A172 (cell line): ENCODE results near the gene RANBP10. TPM values are rescaled to one million over a fixed set of nuclear protein-coding genes. Genes with fewer than 3 reads are reported as not detected.

Experiments used
- DNase-seq: peaks from one replicate; pipeline ENCODE4 v3.0.0-alpha.2; 2015; ENCODE audit warnings: low spot score
- total RNA-seq: library from RNA; depleted of rRNA; stranded (reverse); fragments of >200 nt; shearing (Covaris generic); gene quantifications from 2 replicates; pipeline ENCODE4 v1.2.3, GENCODE V29; 2014

Gene RANBP10
- total RNA-seq, 1 experiment from 2014 or later: 3.7 TPM

- no peak for DNase-seq
Observed at GRCh38 chr16:67748834-67749233, 57.5 kb downstream of the RANBP10 start.

DNA sequence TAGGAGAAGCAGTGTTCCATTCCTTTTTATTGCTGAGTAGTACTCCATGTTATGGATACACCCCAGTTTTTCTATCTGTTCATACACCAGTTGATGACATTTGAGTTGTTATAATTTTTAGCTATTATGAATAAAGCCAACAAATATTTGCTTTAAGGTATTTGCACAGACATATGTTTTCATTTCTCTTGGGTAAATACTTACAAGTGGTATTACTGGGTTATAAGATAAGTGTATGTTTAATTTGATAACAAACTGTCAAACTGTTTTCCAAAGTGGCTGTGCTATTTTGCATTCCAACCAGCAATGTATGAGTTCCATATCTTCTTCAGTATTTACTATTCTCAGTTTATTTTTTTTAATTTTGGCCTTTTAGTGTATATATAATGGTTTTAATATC, 59.5 kb downstream of the RANBP10 start:
- DNase-seq: no peak

- no peak for DNase-seq
Observed at GRCh38 chr16:67741118-67741517, 65.2 kb downstream of the RANBP10 start.

- DNase-seq: no peak
Observed at GRCh38 chr16:67740391-67740790, 66.0 kb downstream of the RANBP10 start.

GRCh38 chr16:67736858-67737257, 69.5 kb downstream of the RANBP10 start:
- peak; percentile 60 for DNase-seq

DNA sequence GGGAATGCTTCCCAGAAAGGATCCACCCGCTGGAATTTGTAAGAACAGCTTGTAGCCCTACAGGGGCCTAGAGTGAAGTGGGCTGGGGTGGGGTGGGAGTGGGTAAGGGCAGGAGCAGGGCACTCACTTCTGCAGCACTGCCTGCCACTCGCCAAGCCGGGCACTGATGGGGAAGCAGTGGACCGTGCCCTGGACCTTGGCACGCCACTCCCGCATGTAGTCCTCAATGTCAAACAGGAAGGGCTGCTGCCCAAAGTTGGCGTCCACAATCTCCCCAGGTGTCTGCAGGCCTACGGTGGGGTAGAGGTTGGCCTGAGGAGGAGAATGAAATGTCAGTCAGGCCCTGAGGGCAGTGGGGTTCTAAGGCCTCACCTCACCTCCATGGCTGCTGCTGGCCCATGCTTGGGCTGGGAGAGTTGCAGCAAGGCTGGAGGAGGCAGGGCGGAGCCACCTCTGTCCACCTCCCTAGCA, 71.6 kb downstream of the RANBP10 start:
- DNase-seq: no peak

GRCh38 chr16:67733734-67734470, 72.5 kb downstream of the RANBP10 start:
- no peak for DNase-seq

DNA sequence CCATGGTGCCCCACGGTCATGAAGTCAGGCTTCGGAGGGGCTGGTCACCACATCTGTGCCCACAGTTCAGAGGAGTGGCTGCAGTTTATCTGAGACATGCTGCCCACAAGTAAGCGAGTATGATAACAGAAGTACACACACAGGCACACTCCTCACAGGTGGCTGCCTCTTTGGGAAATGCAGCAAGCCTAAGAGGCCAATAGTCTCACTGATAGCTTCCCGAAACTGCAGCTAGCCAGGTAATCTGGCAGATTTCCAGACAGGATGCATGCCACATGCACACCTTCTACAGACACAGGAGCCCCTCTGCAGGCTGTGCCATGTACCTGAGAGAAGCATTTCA, 74.6 kb downstream of the RANBP10 start:
- no peak for DNase-seq

- DNase-seq: no peak
Observed at GRCh38 chr16:67731071-67731752, 75.1 kb downstream of the RANBP10 start.

GRCh38 chr16:67730326-67730725, 76.0 kb downstream of the RANBP10 start:
- DNase-seq: no peak

DNA sequence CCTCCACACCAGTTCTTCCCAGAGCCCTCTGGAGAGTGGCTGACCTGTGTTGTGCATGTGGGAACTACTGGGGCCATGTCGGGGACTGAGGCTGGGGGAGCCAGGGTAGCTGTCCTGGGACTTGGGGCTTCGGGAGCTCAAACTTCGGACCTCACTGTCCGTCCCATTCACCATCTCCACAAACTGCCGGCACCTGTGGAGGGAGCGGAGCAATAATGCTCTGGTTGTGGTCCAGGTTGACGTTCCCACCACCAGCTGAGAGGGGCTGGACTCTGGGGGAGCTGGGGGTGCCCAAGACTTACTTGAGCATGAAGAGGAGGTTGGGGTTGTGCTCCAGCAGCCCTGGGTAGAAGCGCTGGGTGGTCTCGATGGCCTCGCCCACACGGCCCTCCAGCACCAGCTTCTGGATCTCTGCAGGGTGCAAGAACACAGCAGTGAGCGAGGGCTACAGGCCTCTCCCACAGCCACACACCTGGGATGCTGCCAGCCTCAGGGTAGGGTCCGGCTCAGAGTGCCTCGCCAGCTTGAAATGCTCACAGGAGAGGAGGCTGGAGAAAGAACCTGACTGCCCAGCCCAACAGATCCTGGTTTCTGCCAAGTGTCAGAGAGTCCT, 76.6 kb downstream of the RANBP10 start:
- no peak for DNase-seq

DNA sequence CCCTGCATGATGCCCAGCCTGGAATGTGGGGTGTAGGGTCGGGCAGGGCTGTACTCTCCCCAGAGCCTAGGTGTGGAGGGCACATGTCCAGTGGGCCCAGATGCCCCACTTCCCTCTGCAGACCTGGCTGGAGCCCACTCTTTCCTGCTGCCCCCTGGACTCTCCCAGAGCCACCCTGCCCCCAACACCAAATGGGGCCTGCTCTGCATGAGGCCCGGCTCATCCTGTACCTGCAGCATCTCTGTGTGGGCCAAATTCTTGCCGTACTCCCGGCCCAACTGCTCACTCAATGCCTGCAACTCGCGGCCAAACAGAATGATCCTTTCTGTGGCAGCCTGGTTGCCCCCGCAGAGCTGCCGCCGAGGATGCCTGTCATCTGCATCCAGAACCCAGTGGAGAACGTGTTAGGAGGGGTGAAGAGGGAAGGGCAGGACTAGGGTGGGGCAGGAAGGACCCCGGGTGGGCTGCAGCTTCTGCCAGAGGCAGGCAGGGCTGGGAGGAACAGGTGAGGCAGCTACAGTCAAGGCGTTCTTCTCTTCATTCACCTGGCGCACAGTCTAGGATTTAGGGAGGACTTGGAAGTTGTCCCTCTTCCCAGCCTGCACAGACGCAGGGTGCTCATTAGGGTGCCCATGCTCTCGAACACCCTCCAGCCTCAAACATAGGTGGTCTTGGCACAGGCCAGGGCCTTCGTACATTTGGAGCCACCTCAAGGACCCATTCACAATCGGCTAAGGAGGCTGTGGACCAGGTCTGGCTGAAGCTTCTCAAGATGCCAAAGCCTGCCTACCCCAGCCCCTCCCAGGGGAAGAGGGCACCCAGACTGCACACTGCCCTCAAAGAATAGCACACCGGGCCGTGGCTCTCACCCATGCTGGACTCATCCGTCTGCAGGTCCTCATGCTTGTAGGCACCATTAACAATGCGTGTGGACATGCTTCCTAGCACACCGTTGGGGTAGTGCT, 78.6 kb downstream of the RANBP10 start:
- no peak for DNase-seq

- no peak for DNase-seq
Observed at GRCh38 chr16:67726106-67727034, 80.0 kb downstream of the RANBP10 start.

GRCh38 chr16:67723911-67724305, 82.5 kb downstream of the RANBP10 start:
- no peak for DNase-seq

GRCh38 chr16:67723151-67723910, 83.0 kb downstream of the RANBP10 start:
- DNase-seq: peak; percentile 60

DNA sequence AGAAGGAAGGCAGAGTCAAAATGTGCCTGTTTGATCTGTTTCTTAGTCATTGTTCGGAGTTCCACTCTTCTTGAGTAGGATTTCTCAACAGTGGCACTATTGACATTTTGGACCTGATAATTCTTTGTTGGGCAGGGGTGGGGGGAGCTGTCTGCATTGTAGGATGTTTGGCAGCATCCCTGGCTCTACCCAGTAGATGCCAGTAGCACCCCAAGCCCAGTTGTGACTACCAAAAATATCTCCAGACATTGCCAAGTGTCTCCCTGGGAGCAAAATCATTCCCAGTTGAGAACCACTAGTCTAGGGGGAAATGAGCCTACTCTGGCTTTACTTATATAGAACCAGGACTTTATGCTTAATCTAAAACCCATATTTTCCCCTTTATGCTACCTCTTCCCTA, 86.1 kb downstream of the RANBP10 start:
- no peak for DNase-seq

GRCh38 chr16:67719778-67720144, 86.6 kb downstream of the RANBP10 start:
- peak; percentile 61 for DNase-seq

- DNase-seq: peak; percentile 94
Observed at GRCh38 chr16:67719048-67719777, 87.1 kb downstream of the RANBP10 start, which contains the start of gene GFOD2. Gene GFOD2, minus strand, starts transcription at chr16:67719316. Its CDS starts 33,601 bp downstream, at chr16:67685715.

DNA sequence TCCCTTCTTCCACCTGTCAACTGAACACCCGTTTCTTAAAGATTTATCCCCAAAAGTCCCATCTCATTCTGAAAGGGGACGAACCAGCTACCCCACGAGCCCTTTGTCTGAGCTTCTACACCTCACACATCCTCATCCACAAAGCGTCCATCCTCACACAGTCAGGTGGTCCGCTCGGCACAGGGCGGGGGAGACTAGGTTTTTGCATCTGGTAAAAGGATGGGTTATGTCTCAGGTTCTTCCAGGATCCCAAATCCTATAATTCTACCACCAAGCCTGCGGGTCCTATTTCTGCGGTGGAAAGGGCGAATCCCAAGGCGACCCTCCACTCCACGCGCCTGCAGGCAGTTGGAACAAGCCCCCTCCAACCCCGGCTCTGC, 87.7 kb downstream of the RANBP10 start:
- DNase-seq: no peak
